ENCODE measurements around the gene CHRM5. TPM values are rescaled to one million over a fixed set of nuclear protein-coding genes. Genes with fewer than 3 reads are reported as not detected.

The CHRM5 gene
- total RNA-seq, 1 experiment from 2014 or later, result not detected

GRCh38 chr15:34079904-34080303 lies 111.6 kb downstream of the CHRM5 start:
- Histone ChIP-seq H3K9me2 (ENCODE audit: insufficient read depth) (no peaks in the 10 kb centered on the region), H3K9me3 (ENCODE audit: control insufficient read depth in 1 of 2, insufficient read depth in 1 of 2, low read depth in 1 of 2, low read length in 2 of 2) (no peaks in the 10 kb centered on the region), H3K9ac (ENCODE audit: low read length) (no peak overlapping the region), H4K20me1 (ENCODE audit: insufficient read depth) (no peaks in the 10 kb centered on the region), H3K36me3 (ENCODE audit: control insufficient read depth in 1 of 2, insufficient read depth in 2 of 2, low read length in 2 of 2) (peaks cover 0 to 2% of the 10 kb centered on the region in 2 experiments; a peak in 1 of 4 replicates), H3K27me3 (ENCODE audit: insufficient read depth, low read length) (no peaks in the 10 kb centered on the region), H3K4me2 (ENCODE audit: low read length) (no peak overlapping the region), H3K79me2 (ENCODE audit: insufficient read depth, low read length) (no peaks in the 10 kb centered on the region), H3K27ac (ENCODE audit: low read depth, low read length) (no peak overlapping the region), H3K4me1 (ENCODE audit: control insufficient read depth in 1 of 2, insufficient read depth in 2 of 2, low read length in 2 of 2) (no peaks in the 10 kb centered on the region), H3K4me3 (replicated peaks in 1 of 2; ENCODE audit: low read depth in 1 of 2, low read length in 2 of 2) (no peak overlapping the region), H2AFZ (ENCODE audit: low read depth, low read length, poor library complexity, severe bottlenecking) (no peak overlapping the region)
- ChIA-PET CTCF (no interaction called here), RAD21 (ENCODE audit: low non-redundant PET in 1 of 2, low total read pairs in 2 of 2, uncharacterized antibody in 2 of 2, unreplicated experiment in 2 of 2) (no interaction called here), POLR2A (no interaction called here)
- no peak for DNase-seq (ENCODE audit: low read depth, low spot score)
- ATAC-seq, result no peak
- no peak for TF ChIP-seq YY1 (IDR thresholded peaks at IDR 0.05; ENCODE audit: extremely low read depth, insufficient replicate concordance, low read depth, low read length)
- TF ChIP-seq ZNF274 (IDR thresholded peaks at IDR 0.05; ENCODE audit: low read depth, low read length), result no peak
- TF ChIP-seq FOSL1 (IDR thresholded peaks at IDR 0.05; ENCODE audit: low read depth), result no peak
- no peak for TF ChIP-seq SP1 (IDR thresholded peaks at IDR 0.05; ENCODE audit: low read depth)
- no peak for TF ChIP-seq SRF (IDR thresholded peaks at IDR 0.05; ENCODE audit: low read depth)
- TF ChIP-seq CTCF (IDR thresholded peaks at IDR 0.05 in 2 of 3, conservative IDR thresholded peaks at IDR 0.05 in 1 of 3; ENCODE audit: borderline replicate concordance in 1 of 3, insufficient read depth in 1 of 3, low read depth in 2 of 3, low read length in 2 of 3), result no peak
- TF ChIP-seq SIN3A (IDR thresholded peaks at IDR 0.05; ENCODE audit: low read depth), result no peak
- no peak for TF ChIP-seq EGR1 (IDR thresholded peaks at IDR 0.05; ENCODE audit: low read depth)
- TF ChIP-seq JUND (IDR thresholded peaks at IDR 0.05), result no peak
- TF ChIP-seq POLR2AphosphoS5 (IDR thresholded peaks at IDR 0.05; ENCODE audit: low read depth, low read length), result no peak
- TF ChIP-seq ZFX (IDR thresholded peaks at IDR 0.05), result no peak
- intact Hi-C loops (cut with micrococcal nuclease), result no loop called here
- BruUV-seq (replicated peaks), result no TSS peak
